ENCODE results near the gene CFAP210. TPM values are rescaled to one million over a fixed set of nuclear protein-coding genes. Genes with fewer than 3 reads are reported as not detected.

CFAP210 gene
- total RNA-seq, 1 experiment from 2014 or later: 0.94 TPM

- H2BK20ac ChIP-seq (ENCODE audit: low read depth, low read length, poor library complexity, severe bottlenecking): no peak overlapping the region
- no peaks in the 10 kb centered on the region for H3K27me3 ChIP-seq (ENCODE audit: insufficient read depth, low read length)
- H4K8ac ChIP-seq (replicated peaks; ENCODE audit: insufficient read length, low read depth, low read length): no peak overlapping the region
- H3K9me3 Mint-ChIP-seq: peaks cover 8% of the 10 kb centered on the region in 2 experiments
- no CpG with 5 or more reads among the region's 1 CpG for WGBS (ENCODE audit: extremely low coverage, insufficient read length, low lambda C conversion rate)
- H2BK12ac ChIP-seq (ENCODE audit: insufficient read length, low read depth, low read length): no peak overlapping the region
- H2BK5ac ChIP-seq (ENCODE audit: insufficient read length, low read length): no peak overlapping the region
- H2AK5ac ChIP-seq (ENCODE audit: insufficient read length, low read length): no peak overlapping the region
- no peak overlapping the region for H3T11ph ChIP-seq (ENCODE audit: low read length)
- H3K27ac Mint-ChIP-seq: no peak overlapping the region
- H4K5ac ChIP-seq (ENCODE audit: insufficient read length, low read depth, low read length): no peak overlapping the region
- no peak for DNase-seq
- H3K18ac ChIP-seq (ENCODE audit: insufficient read length, low read depth, low read length): no peak overlapping the region
- no peak overlapping the region for H3K4me2 ChIP-seq (ENCODE audit: insufficient read depth, insufficient read length, low read length)
- H3K9me3 ChIP-seq (ENCODE audit: control insufficient read depth, low read depth, low read length): no peaks in the 10 kb centered on the region
- no peaks in the 10 kb centered on the region for H3K27me3 Mint-ChIP-seq (ENCODE audit: low read depth)
- no peak overlapping the region for H3K56ac ChIP-seq (ENCODE audit: insufficient read length, low read depth, low read length)
- H3K4ac ChIP-seq (ENCODE audit: low read depth, low read length): no peak overlapping the region
- H3K79me2 ChIP-seq (ENCODE audit: insufficient read depth, low read length): no peaks in the 10 kb centered on the region
- no peak overlapping the region for H3K23ac ChIP-seq (ENCODE audit: insufficient read length, low read depth, low read length)
- no peaks in the 10 kb centered on the region for H3K4me1 Mint-ChIP-seq
- no peaks in the 10 kb centered on the region for H4K20me1 ChIP-seq (ENCODE audit: control insufficient read depth, insufficient read depth, insufficient read length)
- no peaks in the 10 kb centered on the region for H3K23me2 ChIP-seq (ENCODE audit: insufficient read length, low read depth, low read length, poor library complexity, severe bottlenecking)
- no peak overlapping the region for H2BK15ac ChIP-seq (ENCODE audit: low read depth, low read length)
- no peak overlapping the region for H2AFZ ChIP-seq (ENCODE audit: low read length)
- no peak overlapping the region for H4K91ac ChIP-seq (ENCODE audit: insufficient read length, low read depth, low read length)
- no peaks in the 10 kb centered on the region for H3K79me1 ChIP-seq (ENCODE audit: insufficient read depth, low read depth, low read length, poor library complexity, severe bottlenecking)
- H3K4me3 Mint-ChIP-seq: no peak overlapping the region
- no peak overlapping the region for H3K14ac ChIP-seq (ENCODE audit: insufficient read depth, low read length)
- H3K27ac ChIP-seq (ENCODE audit: insufficient read length, low read depth, low read length): no peak overlapping the region
- no peaks in the 10 kb centered on the region for H3K4me1 ChIP-seq (ENCODE audit: insufficient read depth, low read length)
- H2BK120ac ChIP-seq (ENCODE audit: low read depth, low read length, poor library complexity, severe bottlenecking): no peak overlapping the region
- peaks cover 9 to 17% (median 14%) of the 10 kb centered on the region in 3 experiments; a peak in 6 of 7 replicates for H3K36me3 Mint-ChIP-seq (ENCODE audit: insufficient read depth in 1 of 3, low read depth in 3 of 3)
- no peak overlapping the region for H3K9ac ChIP-seq (ENCODE audit: extremely low read depth, insufficient read length, low read length)
- no peak for TF ChIP-seq CTCF (conservative IDR thresholded peaks at IDR 0.05)
Measured at GRCh38 chr2:169709981-169710380, 15.8 kb upstream of the CFAP210 start.

Measured in H9 (cell line).